Neural crest cell (in vitro differentiated cells): ENCODE measurements around the gene AGXT2. TPM values are rescaled to one million over a fixed set of nuclear protein-coding genes. Genes with fewer than 3 reads are reported as not detected.

Experiments
- DNase-seq: peaks from one replicate; pipeline ENCODE4 v3.0.0; 2021; ENCODE audit warnings: low read depth, mixed read lengths, low spot score
- H3K27ac Mint-ChIP-seq: one replicate; pipeline ENCODE4 v1.8.0; 2021; ENCODE audit warnings: mild to moderate bottlenecking, mixed read lengths; ENCODE audit not compliant: unreplicated experiment
- H3K27me3 Mint-ChIP-seq: 2 replicates; pipeline ENCODE4 v1.8.0; 2021; ENCODE audit warnings: low read depth, mild to moderate bottlenecking, mixed read lengths
- H3K36me3 Mint-ChIP-seq: 2 replicates; pipeline ENCODE4 v1.8.0; 2021; ENCODE audit warnings: low read depth, mild to moderate bottlenecking, mixed read lengths
- H3K4me1 Mint-ChIP-seq: 2 replicates; pipeline ENCODE4 v1.8.0; 2021; ENCODE audit warnings: mixed read lengths
- H3K4me3 Mint-ChIP-seq: one replicate; pipeline ENCODE4 v1.8.0; 2021; ENCODE audit warnings: mild to moderate bottlenecking, mixed read lengths
- H3K9me3 Mint-ChIP-seq: 2 replicates; pipeline ENCODE4 v1.8.0; 2021; ENCODE audit warnings: mixed read lengths
- total RNA-seq: library from RNA; stranded (reverse); gene quantifications from 2 replicates; pipeline ENCODE4 v1.2.1, GENCODE V29; 2021
- TF ChIP-seq, protein P1 (sequence below): fragments of 200-600 bp; sonication (generic); conservative IDR thresholded peaks from 2 replicates; pipeline ENCODE4 v1.5.0; 2021; ENCODE audit warnings: antibody characterized with exemption, mild to moderate bottlenecking

AGXT2 gene
- total RNA-seq, 1 donor from 2014 or later: not detected

- Mint-ChIP-seq H3K36me3 (peaks cover 21% of the 10 kb centered on the region), H3K4me1 (no peaks in the 10 kb centered on the region), H3K27me3 (no peaks in the 10 kb centered on the region), H3K4me3 (no peak overlapping the region), H3K27ac (no peak overlapping the region), H3K9me3 (peaks cover 9% of the 10 kb centered on the region)
- TF ChIP-seq, protein P1, sequence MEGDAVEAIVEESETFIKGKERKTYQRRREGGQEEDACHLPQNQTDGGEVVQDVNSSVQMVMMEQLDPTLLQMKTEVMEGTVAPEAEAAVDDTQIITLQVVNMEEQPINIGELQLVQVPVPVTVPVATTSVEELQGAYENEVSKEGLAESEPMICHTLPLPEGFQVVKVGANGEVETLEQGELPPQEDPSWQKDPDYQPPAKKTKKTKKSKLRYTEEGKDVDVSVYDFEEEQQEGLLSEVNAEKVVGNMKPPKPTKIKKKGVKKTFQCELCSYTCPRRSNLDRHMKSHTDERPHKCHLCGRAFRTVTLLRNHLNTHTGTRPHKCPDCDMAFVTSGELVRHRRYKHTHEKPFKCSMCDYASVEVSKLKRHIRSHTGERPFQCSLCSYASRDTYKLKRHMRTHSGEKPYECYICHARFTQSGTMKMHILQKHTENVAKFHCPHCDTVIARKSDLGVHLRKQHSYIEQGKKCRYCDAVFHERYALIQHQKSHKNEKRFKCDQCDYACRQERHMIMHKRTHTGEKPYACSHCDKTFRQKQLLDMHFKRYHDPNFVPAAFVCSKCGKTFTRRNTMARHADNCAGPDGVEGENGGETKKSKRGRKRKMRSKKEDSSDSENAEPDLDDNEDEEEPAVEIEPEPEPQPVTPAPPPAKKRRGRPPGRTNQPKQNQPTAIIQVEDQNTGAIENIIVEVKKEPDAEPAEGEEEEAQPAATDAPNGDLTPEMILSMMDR: no peak
- DNase-seq: no peak
These were observed 79.5 kb downstream of the AGXT2 start for GRCh38 chr5:34968258-34968657.

- DNase-seq: no peak
- no peak overlapping the region for H3K4me3 Mint-ChIP-seq
- no peaks in the 10 kb centered on the region for H3K27me3 Mint-ChIP-seq
- peaks cover 9% of the 10 kb centered on the region for H3K9me3 Mint-ChIP-seq
- TF ChIP-seq, protein P1: no peak
- no peak overlapping the region for H3K27ac Mint-ChIP-seq
- no peaks in the 10 kb centered on the region for H3K4me1 Mint-ChIP-seq
- peaks cover 21% of the 10 kb centered on the region for H3K36me3 Mint-ChIP-seq
These were observed 80.2 kb downstream of the AGXT2 start for GRCh38 chr5:34967540-34967939.

- Mint-ChIP-seq H3K4me1 (no peaks in the 10 kb centered on the region), H3K27me3 (no peaks in the 10 kb centered on the region), H3K4me3 (no peak overlapping the region), H3K36me3 (peaks cover 14% of the 10 kb centered on the region), H3K9me3 (no peaks in the 10 kb centered on the region), H3K27ac (no peak overlapping the region)
- no peak for DNase-seq
- TF ChIP-seq, protein P1: no peak
These were observed 88.4 kb downstream of the AGXT2 start for GRCh38 chr5:34959323-34959722.

GRCh38 chr5:34957857-34958690, 89.7 kb downstream of the AGXT2 start:
- Mint-ChIP-seq H3K4me3 (no peak overlapping the region), H3K36me3 (peaks cover 13% of the 10 kb centered on the region), H3K27ac (no peak overlapping the region), H3K9me3 (no peaks in the 10 kb centered on the region), H3K27me3 (no peaks in the 10 kb centered on the region), H3K4me1 (no peaks in the 10 kb centered on the region)
- TF ChIP-seq, protein P1: peak; percentile 69
- peak; percentile 7 for DNase-seq

GRCh38 chr5:34957321-34957720, 90.4 kb downstream of the AGXT2 start:
- Mint-ChIP-seq H3K4me1 (no peaks in the 10 kb centered on the region), H3K9me3 (no peaks in the 10 kb centered on the region), H3K27me3 (no peaks in the 10 kb centered on the region), H3K27ac (no peak overlapping the region), H3K4me3 (no peak overlapping the region), H3K36me3 (peaks cover 15% of the 10 kb centered on the region)
- TF ChIP-seq, protein P1: no peak
- no peak for DNase-seq

Other genes starting within 250 kb of the AGXT2 start
- 1.6 and 2.3 TPM in 2 replicates for gene TTC23L, start 208.8 kb downstream of the AGXT2 start, total RNA-seq
- gene RAD1, start 132.4 kb downstream of the AGXT2 start, total RNA-seq: 36.1 and 43.6 TPM in 2 replicates
- 43.2 and 51.3 TPM in 2 replicates for gene BRIX1, start 132.2 kb downstream of the AGXT2 start, total RNA-seq
- gene DNAJC21, start 118.4 kb downstream of the AGXT2 start, total RNA-seq: 46.2 and 51.9 TPM in 2 replicates
- gene PRLR, start 182.5 kb upstream of the AGXT2 start, total RNA-seq: 0.58 and 0.64 TPM in 2 replicates